GM19025 (cell line): ENCODE results near the gene CENPH.
"Not testable (repeated sequence)": the region's sequence is repeated elsewhere in the genome, so short reads cannot be mapped to it uniquely, and the experiment has no call there.

Source experiments
- ATAC-seq: cut with Tn5 transposase; IDR thresholded peaks from one replicate; pipeline ENCODE4 v1.9.1; 2021; ENCODE audit warnings: mild to moderate bottlenecking, low read depth, moderate library complexity; ENCODE audit not compliant: unreplicated experiment

CENPH gene

GRCh38 chr5:69206528-69207190 lies 17.3 kb downstream of the CENPH start:
- no peak for ATAC-seq

- no peak for ATAC-seq
Measured at GRCh38 chr5:69209602-69210001, 20.2 kb downstream of the CENPH start.

DNA sequence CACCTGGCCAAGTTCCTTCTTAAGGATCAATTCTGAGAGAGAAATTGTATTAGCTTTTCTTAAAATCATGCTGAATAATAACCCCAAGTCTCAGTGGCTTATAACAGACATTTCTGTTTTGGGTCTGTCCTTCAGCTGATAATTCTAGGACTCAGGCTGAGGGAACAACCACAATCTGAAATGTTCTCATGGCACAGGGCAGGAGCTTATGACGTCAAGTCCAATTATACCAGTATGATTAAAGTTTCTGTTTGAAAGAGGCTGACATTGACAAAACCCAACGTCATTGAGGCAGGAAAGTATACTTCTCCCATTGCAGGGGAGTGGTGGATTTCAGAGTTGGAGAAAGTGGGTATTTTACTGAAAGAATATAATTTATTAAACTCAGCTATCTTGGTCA lies 21.8 kb downstream of the CENPH start:
- no peak for ATAC-seq

DNA sequence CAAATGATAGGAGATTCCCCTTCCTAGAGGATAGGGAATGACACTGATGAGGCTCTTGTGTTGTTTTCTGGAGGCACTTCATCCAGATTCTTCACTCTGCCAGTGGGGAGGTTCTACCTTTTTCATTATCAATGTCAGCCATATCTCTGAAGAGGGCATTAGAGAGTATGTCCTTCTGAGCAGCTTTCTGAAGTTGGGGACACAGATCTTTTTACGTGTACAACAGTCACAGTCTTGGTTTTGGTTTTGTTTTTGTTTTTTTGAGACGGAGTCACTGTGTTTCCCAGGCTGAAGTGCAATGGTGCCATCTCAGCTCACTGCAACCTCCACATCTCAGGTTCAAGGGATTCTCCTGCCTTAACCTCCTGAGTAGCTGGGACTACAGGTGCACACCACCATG lies 22.6 kb downstream of the CENPH start:
- ATAC-seq: peak; percentile 48

GRCh38 chr5:69213513-69214215 lies 24.3 kb downstream of the CENPH start:
- ATAC-seq: no peak

- no peak for ATAC-seq
Measured at GRCh38 chr5:69217151-69217511, 27.7 kb downstream of the CENPH start.

GRCh38 chr5:69217548-69218526 lies 28.5 kb downstream of the CENPH start:
- peak; percentile 89 for ATAC-seq

GRCh38 chr5:69219939-69220338 lies 30.6 kb downstream of the CENPH start:
- ATAC-seq: no peak

GRCh38 chr5:69220371-69220770 lies 31.0 kb downstream of the CENPH start:
- ATAC-seq: not testable (repeated sequence)

DNA sequence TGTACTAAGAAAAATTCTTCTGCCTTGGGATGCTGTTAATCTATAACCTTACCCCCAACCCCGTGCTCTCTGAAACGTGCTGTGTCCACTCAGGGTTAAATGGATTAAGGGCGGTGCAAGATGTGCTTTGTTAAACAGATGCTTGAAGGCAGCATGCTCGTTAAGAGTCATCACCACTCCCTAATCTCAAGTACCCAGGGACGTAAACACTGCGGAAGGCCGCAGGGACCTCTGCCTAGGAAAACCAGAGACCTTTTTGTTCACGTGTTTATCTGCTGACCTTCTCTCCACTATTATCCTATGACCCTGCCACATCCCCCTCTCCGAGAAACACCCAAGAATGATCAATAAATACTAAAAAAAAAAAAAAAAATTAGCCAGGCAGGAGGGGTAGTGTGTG lies 31.4 kb downstream of the CENPH start:
- ATAC-seq: not testable (repeated sequence)

- no peak for ATAC-seq
Measured at GRCh38 chr5:69224520-69224919, 35.1 kb downstream of the CENPH start.

DNA sequence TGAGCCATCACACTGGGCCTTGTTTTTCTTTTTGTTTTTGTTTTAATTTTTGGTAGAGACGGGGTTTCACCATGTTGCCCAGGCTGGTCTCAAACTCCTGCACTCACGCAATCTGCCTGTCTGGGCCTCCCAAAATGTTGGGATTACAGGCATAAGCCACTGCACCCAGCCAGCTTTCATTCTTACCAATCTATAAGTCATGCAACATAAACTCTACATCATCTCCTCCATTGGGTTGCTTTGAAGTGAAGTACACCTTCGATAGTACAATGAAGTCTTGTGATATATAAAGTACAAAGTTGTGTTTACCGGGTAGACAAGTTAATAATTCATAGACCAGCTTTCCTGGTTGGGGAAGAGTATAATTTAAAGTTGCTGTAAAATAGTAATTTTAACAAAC lies 36.5 kb downstream of the CENPH start:
- ATAC-seq: no peak

GRCh38 chr5:69230181-69230580 lies 40.8 kb downstream of the CENPH start:
- no peak for ATAC-seq

DNA sequence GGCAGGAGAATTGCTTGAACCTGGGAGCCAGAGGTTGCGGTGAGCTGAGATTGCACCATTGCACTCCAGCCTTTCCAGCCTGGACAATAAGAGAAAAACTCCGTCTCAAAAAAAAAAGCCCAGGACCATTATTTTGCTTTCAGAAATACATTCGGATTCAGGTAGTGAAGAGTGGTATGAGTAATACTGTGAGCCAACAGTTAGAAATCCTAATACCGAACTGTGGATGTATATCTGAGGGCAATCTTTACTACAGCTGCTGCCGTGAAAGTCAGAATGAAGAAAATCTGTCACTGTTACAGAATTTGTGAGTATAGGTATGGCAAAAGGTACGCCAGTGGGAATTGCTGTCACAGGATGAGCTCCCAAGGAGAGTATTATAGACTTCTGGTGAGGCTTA lies 41.9 kb downstream of the CENPH start:
- ATAC-seq: no peak

DNA sequence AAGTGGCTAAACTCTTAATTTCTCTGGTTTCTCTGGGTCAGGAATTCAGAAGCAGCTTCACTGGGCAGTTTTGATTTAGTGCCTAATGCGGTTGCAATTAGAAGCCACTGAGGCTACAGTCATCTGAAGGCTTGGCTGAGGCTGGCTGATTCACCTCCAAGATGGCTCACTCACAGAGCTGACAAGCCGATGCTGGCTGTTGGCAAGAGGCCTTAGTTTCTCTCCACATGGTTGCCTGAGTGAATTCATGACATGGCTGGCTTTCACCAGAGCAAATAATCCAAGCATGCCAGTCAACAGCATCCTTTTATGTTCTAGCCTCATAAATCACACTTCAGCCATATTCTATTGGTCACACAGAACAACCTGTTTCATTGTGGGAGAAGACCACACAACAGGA lies 42.5 kb downstream of the CENPH start:
- ATAC-seq: no peak

DNA sequence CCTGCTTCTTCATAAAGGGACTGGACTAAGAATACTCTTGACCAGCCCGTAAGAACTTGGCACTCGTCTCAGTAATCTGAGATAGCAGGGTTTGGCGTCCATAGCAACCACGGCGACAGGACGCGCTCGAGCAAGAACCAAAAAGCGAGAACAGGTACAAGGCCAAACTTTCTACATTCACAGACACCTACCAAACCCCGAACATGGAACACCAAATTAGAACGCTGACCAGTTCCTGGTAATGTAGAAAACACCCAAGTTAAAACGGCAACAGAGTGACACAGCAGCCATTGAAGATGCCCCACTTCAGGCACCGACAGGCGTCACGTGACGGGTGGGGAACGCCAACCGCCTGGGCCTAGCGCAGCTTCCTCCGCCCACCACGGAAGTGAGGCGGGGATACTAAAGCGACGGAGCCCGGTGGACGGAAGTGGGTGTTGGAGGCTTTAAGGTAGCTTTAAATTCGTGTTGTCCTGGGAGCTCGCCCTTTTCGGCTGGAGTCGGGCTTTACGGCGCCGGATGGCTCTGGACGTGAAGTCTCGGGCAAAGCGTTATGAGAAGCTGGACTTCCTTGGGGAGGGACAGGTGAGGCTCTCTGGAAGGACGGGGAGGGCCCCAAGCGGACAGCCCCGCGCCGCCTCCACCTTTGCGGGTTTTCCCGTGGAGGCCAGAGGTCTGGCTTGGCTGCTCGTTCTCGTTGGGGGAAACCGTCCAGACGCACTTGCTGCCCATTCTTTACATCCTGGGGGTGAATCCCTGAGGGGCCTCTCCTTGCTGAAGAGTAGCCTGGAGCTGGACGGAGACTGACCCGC lies 45.3 kb downstream of the CENPH start, which contains the start of gene CDK7:
CDK7 (plus strand) TSS at position 430 of the 812 bp plus-strand sequence; CDS start at position 520, 90 bp downstream.
- ATAC-seq: peak; percentile 99

DNA sequence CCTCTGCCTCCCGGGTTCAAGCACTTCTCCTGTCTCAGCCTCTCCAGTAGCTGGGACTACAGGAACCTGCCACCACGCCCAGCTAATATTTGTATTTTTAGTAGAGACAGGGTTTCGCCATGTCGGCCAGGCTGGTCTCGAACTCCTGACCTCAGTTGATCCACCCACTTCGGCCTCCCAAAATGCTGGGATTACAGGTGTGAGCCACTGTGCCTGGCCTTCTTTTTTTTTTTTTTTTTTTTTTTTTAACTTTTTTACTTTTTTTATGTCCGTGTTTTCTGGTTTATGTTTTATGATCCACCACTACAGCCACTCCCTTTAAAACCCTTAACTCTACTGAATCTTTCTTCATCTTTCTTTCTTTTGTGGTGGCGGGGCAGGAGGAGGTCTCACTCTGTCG lies 47.4 kb downstream of the CENPH start:
- not testable (repeated sequence) for ATAC-seq

DNA sequence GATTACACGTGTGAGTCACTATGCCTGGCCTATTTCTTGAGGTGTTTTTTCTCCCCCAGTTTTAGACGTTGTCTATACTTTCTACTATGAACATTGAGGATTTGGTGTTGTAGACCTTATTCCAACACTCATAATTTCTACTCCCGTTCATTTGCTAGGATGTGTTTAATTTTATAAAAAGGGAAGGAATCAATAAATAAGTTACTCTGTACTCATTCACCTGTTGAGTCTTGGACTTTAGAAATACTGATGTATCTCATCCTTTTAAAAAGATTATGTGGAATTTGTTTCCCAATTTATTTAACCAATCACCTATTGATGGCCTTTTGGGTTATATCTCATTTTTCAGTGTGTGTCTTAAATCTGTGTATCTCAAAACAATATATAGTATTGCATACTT lies 48.5 kb downstream of the CENPH start:
- ATAC-seq: no peak

DNA sequence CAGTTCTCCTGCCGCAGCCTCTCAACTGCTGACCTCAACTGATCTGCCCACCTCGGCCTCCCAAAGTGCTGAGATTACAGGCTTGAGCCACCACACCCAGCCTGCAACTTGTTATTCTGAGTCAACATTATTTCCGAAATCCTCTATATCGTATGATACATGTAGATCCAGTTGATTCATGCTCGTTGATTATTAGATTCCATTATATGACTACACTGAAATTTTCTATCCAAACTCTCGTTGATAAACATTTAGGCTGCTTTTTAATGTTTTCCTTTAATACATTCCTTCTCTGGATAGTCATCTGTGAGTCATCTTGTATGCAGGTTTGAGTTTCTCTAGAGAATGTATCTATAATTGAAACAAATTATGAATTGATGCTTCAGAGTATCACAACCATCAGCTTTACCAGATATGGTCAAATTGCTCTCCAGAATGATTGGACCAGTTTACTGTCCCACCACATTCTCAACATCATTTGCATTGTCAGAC lies 49.4 kb downstream of the CENPH start:
- ATAC-seq: no peak
